Measurements from ENCODE around the gene SUSD3. TPM values are rescaled to one million over a fixed set of nuclear protein-coding genes. Genes with fewer than 3 reads are reported as not detected.

Gene SUSD3
- total RNA-seq, 1 experiment from 2014 or later, result 1.4 TPM

GRCh38 chr9:93123561-93124283 lies 65.2 kb downstream of the SUSD3 start:
- no peak for DNase-seq (ENCODE audit: low read depth)

- DNase-seq (ENCODE audit: low read depth), result no peak
Observed at GRCh38 chr9:93124793-93125192, 66.3 kb downstream of the SUSD3 start.

GRCh38 chr9:93125331-93125894 lies 66.9 kb downstream of the SUSD3 start:
- no peak for DNase-seq (ENCODE audit: low read depth)

- no peak for DNase-seq (ENCODE audit: low read depth)
Observed at GRCh38 chr9:93126151-93126781, 67.8 kb downstream of the SUSD3 start.

- DNase-seq (ENCODE audit: low read depth), result no peak
Observed at GRCh38 chr9:93126825-93127368, 68.4 kb downstream of the SUSD3 start.

- no peak for DNase-seq (ENCODE audit: low read depth)
Observed at GRCh38 chr9:93127395-93127911, 69.0 kb downstream of the SUSD3 start.

- DNase-seq (ENCODE audit: low read depth), result no peak
Observed at GRCh38 chr9:93128011-93128714, 69.7 kb downstream of the SUSD3 start.

GRCh38 chr9:93128715-93129224 lies 70.3 kb downstream of the SUSD3 start:
- no peak for DNase-seq (ENCODE audit: low read depth)

- DNase-seq (ENCODE audit: low read depth), result no peak
Observed at GRCh38 chr9:93129286-93129685, 70.8 kb downstream of the SUSD3 start.

- DNase-seq (ENCODE audit: low read depth), result no peak
Observed at GRCh38 chr9:93129691-93130500, 71.4 kb downstream of the SUSD3 start.

- DNase-seq (ENCODE audit: low read depth), result no peak
Observed at GRCh38 chr9:93130861-93131481, 72.5 kb downstream of the SUSD3 start.

GRCh38 chr9:93131599-93132286 lies 73.2 kb downstream of the SUSD3 start:
- no peak for DNase-seq (ENCODE audit: low read depth)

GRCh38 chr9:93132287-93132927 lies 73.9 kb downstream of the SUSD3 start:
- peak; percentile 87 for DNase-seq (ENCODE audit: low read depth)

- DNase-seq (ENCODE audit: low read depth), result peak; percentile 87
Observed at GRCh38 chr9:93132946-93133680, 74.6 kb downstream of the SUSD3 start.

GRCh38 chr9:93133681-93134014 lies 75.1 kb downstream of the SUSD3 start:
- DNase-seq (ENCODE audit: low read depth), result peak; percentile 90

GRCh38 chr9:93134015-93134739 lies 75.7 kb downstream of the SUSD3 start, which contains the start of gene NINJ1:
TSS of gene NINJ1 (minus strand) at chr9:93134251. CDS start at chr9:93134217, 34 bp downstream.
- DNase-seq (ENCODE audit: low read depth), result peak; percentile 71

Measured in M059J (cell line).